ENCODE measurements around the gene EVA1A. TPM values are rescaled to one million over a fixed set of nuclear protein-coding genes. Genes with fewer than 3 reads are reported as not detected.

The EVA1A gene
- total RNA-seq, 1 experiment from 2014 or later, result 0.21 TPM

GRCh38 chr2:75500633-75501032 is 60.1 kb downstream of the EVA1A start:
- ChIA-PET CTCF (no interaction called here), POLR2A (no interaction called here)
- no peaks in the 10 kb centered on the region for H3K9me3 ChIP-seq (ENCODE audit: control insufficient read depth, insufficient read depth, low read depth, low read length)
- ATAC-seq (no peak), DNase-seq (ENCODE audit: low read depth, low spot score) (no peak)
- intact Hi-C loops (cut with micrococcal nuclease; ENCODE audit: unreplicated experiment), result no loop called here
- H3K36me3 ChIP-seq (ENCODE audit: control insufficient read depth, insufficient read depth, low read length), result no peaks in the 10 kb centered on the region
- in situ Hi-C loops (cut with HindIII; ENCODE audit: low pct_unique_long_range_greater_than_20kb, low sequenced_read_pairs), result no loop called here
- H3K27me3 ChIP-seq (ENCODE audit: control insufficient read depth, insufficient read depth, low read length), result no peaks in the 10 kb centered on the region
- H3K27ac ChIP-seq (ENCODE audit: low read length), result no peak overlapping the region
- BruUV-seq (replicated peaks), result no TSS peak
- H3K4me3 ChIP-seq (ENCODE audit: low read depth in 2 of 2, low read length in 2 of 2), result no peak overlapping the region
- H3K4me1 ChIP-seq (ENCODE audit: control insufficient read depth, insufficient read depth, low read length), result no peaks in the 10 kb centered on the region
- TF ChIP-seq REST (IDR thresholded peaks at IDR 0.05; ENCODE audit: insufficient read depth in 1 of 2, low read depth in 2 of 2, low read length in 1 of 2) (no peak), TCF7L2 (IDR thresholded peaks at IDR 0.05; ENCODE audit: low read depth, low read length) (no peak), POLR2AphosphoS5 (IDR thresholded peaks at IDR 0.05; ENCODE audit: low read depth, low read length) (no peak), CTCF (IDR thresholded peaks at IDR 0.05) (no peak), SIN3A (IDR thresholded peaks at IDR 0.05; ENCODE audit: borderline replicate concordance, insufficient read depth, low read depth, low read length) (no peak)

- H3K27ac ChIP-seq (ENCODE audit: low read length), result no peak overlapping the region
- no peak for ATAC-seq
- TF ChIP-seq CTCF (IDR thresholded peaks at IDR 0.05), result no peak
- no peak for TF ChIP-seq SIN3A (IDR thresholded peaks at IDR 0.05; ENCODE audit: borderline replicate concordance, insufficient read depth, low read depth, low read length)
- no peak for TF ChIP-seq POLR2AphosphoS5 (IDR thresholded peaks at IDR 0.05; ENCODE audit: low read depth, low read length)
- TF ChIP-seq REST (IDR thresholded peaks at IDR 0.05; ENCODE audit: insufficient read depth in 1 of 2, low read depth in 2 of 2, low read length in 1 of 2), result no peak
- no peak for TF ChIP-seq TCF7L2 (IDR thresholded peaks at IDR 0.05; ENCODE audit: low read depth, low read length)
- no peak for DNase-seq (ENCODE audit: low read depth, low spot score)
- no peaks in the 10 kb centered on the region for H3K4me1 ChIP-seq (ENCODE audit: control insufficient read depth, insufficient read depth, low read length)
- no peaks in the 10 kb centered on the region for H3K27me3 ChIP-seq (ENCODE audit: control insufficient read depth, insufficient read depth, low read length)
- H3K9me3 ChIP-seq (ENCODE audit: control insufficient read depth, insufficient read depth, low read depth, low read length), result no peaks in the 10 kb centered on the region
- intact Hi-C loops (cut with micrococcal nuclease; ENCODE audit: unreplicated experiment) (no loop called here), in situ Hi-C loops (cut with HindIII; ENCODE audit: low pct_unique_long_range_greater_than_20kb, low sequenced_read_pairs) (no loop called here)
- ChIA-PET POLR2A (no interaction called here), CTCF (no interaction called here)
- no peak overlapping the region for H3K4me3 ChIP-seq (ENCODE audit: low read depth in 2 of 2, low read length in 2 of 2)
- H3K36me3 ChIP-seq (ENCODE audit: control insufficient read depth, insufficient read depth, low read length), result no peaks in the 10 kb centered on the region
- BruUV-seq (replicated peaks), result no TSS peak
Measured at GRCh38 chr2:75499534-75499933, 61.2 kb downstream of the EVA1A start.

Measured in Panc1 (cell line).